Measurements from ENCODE around the gene TM4SF4. TPM values are rescaled to one million over a fixed set of nuclear protein-coding genes. Genes with fewer than 3 reads are reported as not detected.

The TM4SF4 gene
- total RNA-seq, 1 donor from 2014 or later, result not detected

- Histone ChIP-seq H3K9me3 (no peaks in the 10 kb centered on the region), H3K36me3 (no peaks in the 10 kb centered on the region), H3K27me3 (ENCODE audit: low read depth) (no peaks in the 10 kb centered on the region), H3K27ac (no peak overlapping the region), H3K4me3 (no peak overlapping the region), H3K4me1 (no peaks in the 10 kb centered on the region)
- no peak for DNase-seq
- no peak for TF ChIP-seq CTCF (IDR thresholded peaks at IDR 0.05)
- intact Hi-C loops (cut with DNase I), result no loop called here
- no peak for ATAC-seq
Observed at GRCh38 chr3:149490260-149490971, 15.9 kb downstream of the TM4SF4 start.

- no peaks in the 10 kb centered on the region for H3K4me1 ChIP-seq
- TF ChIP-seq CTCF (IDR thresholded peaks at IDR 0.05), result no peak
- H3K27me3 ChIP-seq (ENCODE audit: low read depth), result no peaks in the 10 kb centered on the region
- no peaks in the 10 kb centered on the region for H3K36me3 ChIP-seq
- DNase-seq (no peak), ATAC-seq (no peak)
- H3K4me3 ChIP-seq, result no peak overlapping the region
- no peaks in the 10 kb centered on the region for H3K9me3 ChIP-seq
- intact Hi-C loops (cut with DNase I), result no loop called here
- no peak overlapping the region for H3K27ac ChIP-seq
Observed at GRCh38 chr3:149493315-149494021, 19.0 kb downstream of the TM4SF4 start.

- H3K4me3 ChIP-seq, result no peak overlapping the region
- peak; percentile 74 to 85 for ATAC-seq
- peak; percentile 60 for DNase-seq
- peak; percentile 82 for TF ChIP-seq CTCF (IDR thresholded peaks at IDR 0.05)
- H3K4me1 ChIP-seq, result no peaks in the 10 kb centered on the region
- H3K9me3 ChIP-seq, result no peaks in the 10 kb centered on the region
- no peak overlapping the region for H3K27ac ChIP-seq
- no peaks in the 10 kb centered on the region for H3K36me3 ChIP-seq
- H3K27me3 ChIP-seq (ENCODE audit: low read depth), result no peaks in the 10 kb centered on the region
- intact Hi-C loops (cut with DNase I), result no loop called here
Observed at GRCh38 chr3:149494022-149494758, 19.7 kb downstream of the TM4SF4 start.

- H3K27me3 ChIP-seq (ENCODE audit: low read depth), result no peaks in the 10 kb centered on the region
- ATAC-seq (peak in 1 of 2 donors; percentile 25), DNase-seq (no peak)
- intact Hi-C loops (cut with DNase I), result no loop called here
- H3K4me1 ChIP-seq, result no peaks in the 10 kb centered on the region
- no peak overlapping the region for H3K4me3 ChIP-seq
- H3K9me3 ChIP-seq, result no peaks in the 10 kb centered on the region
- no peak for TF ChIP-seq CTCF (IDR thresholded peaks at IDR 0.05)
- no peak overlapping the region for H3K27ac ChIP-seq
- H3K36me3 ChIP-seq, result no peaks in the 10 kb centered on the region
Observed at GRCh38 chr3:149494759-149495580, 20.5 kb downstream of the TM4SF4 start.

- DNase-seq (no peak), ATAC-seq (peak; percentile 29 to 56)
- H3K4me3 ChIP-seq, result no peak overlapping the region
- H3K9me3 ChIP-seq, result no peaks in the 10 kb centered on the region
- no peaks in the 10 kb centered on the region for H3K27me3 ChIP-seq (ENCODE audit: low read depth)
- no peak overlapping the region for H3K27ac ChIP-seq
- intact Hi-C loops (cut with DNase I), result no loop called here
- H3K4me1 ChIP-seq, result no peaks in the 10 kb centered on the region
- H3K36me3 ChIP-seq, result no peaks in the 10 kb centered on the region
- TF ChIP-seq CTCF (IDR thresholded peaks at IDR 0.05), result no peak
Observed at GRCh38 chr3:149495581-149496125, 21.2 kb downstream of the TM4SF4 start.

All from lower lobe of right lung (tissue), 2 donors.